HFF-Myc (cell line): ENCODE data around the gene RGL1.

Experiments used
- DNase-seq: peaks from one replicate; pipeline ENCODE4 v3.0.0-alpha.2; 2011; ENCODE audit warnings: low read depth; ENCODE audit errors: extremely low read depth
- H3K4me3 ChIP-seq: replicated peaks from 2 replicates; pipeline ENCODE4 v1.5.1; 2011; ENCODE audit warnings: low read depth, mild to moderate bottlenecking, control low read depth, low read length
- CTCF ChIP-seq: IDR thresholded peaks from 2 replicates; pipeline ENCODE4 v1.5.1; 2012; ENCODE audit warnings: mild to moderate bottlenecking, low read depth, low read length, control low read depth; ENCODE audit errors: missing control alignments

The RGL1 gene

GRCh38 chr1:183886853-183887252 is 81.9 kb downstream of the RGL1 start:
- no peak for TF ChIP-seq CTCF
- DNase-seq: no peak
- H3K4me3 ChIP-seq: no peak overlapping the region

GRCh38 chr1:183887826-183888819 is 83.2 kb downstream of the RGL1 start:
- H3K4me3 ChIP-seq: no peak overlapping the region
- TF ChIP-seq CTCF: no peak
- DNase-seq: peak; percentile 82

- no peak for TF ChIP-seq CTCF
- no peak overlapping the region for H3K4me3 ChIP-seq
- no peak for DNase-seq
Observed at GRCh38 chr1:183889095-183889494, 84.2 kb downstream of the RGL1 start.

- no peak for TF ChIP-seq CTCF
- no peak overlapping the region for H3K4me3 ChIP-seq
- DNase-seq: no peak
Observed at GRCh38 chr1:183891158-183891856, 86.4 kb downstream of the RGL1 start.

GRCh38 chr1:183892351-183892793 is 87.5 kb downstream of the RGL1 start:
- no peak for DNase-seq

More at GRCh38 chr1:183892351-183892793, 87.5 kb downstream of the RGL1 start:
- TF ChIP-seq CTCF: no peak
- H3K4me3 ChIP-seq: no peak overlapping the region
